Erythroblast (primary cell): Measurements from ENCODE around the gene RAP1GAP.

Source experiments
- GATA1 ChIP-seq: IDR thresholded peaks from 2 replicates; pipeline ENCODE4 v1.6.1; 2011; ENCODE audit warnings: low read depth, mild to moderate bottlenecking, control low read depth, low read length, moderate library complexity
- POLR2A ChIP-seq: IDR thresholded peaks from 2 replicates; pipeline ENCODE4 v1.6.1; 2011; ENCODE audit warnings: mild to moderate bottlenecking, low read length

DNA sequence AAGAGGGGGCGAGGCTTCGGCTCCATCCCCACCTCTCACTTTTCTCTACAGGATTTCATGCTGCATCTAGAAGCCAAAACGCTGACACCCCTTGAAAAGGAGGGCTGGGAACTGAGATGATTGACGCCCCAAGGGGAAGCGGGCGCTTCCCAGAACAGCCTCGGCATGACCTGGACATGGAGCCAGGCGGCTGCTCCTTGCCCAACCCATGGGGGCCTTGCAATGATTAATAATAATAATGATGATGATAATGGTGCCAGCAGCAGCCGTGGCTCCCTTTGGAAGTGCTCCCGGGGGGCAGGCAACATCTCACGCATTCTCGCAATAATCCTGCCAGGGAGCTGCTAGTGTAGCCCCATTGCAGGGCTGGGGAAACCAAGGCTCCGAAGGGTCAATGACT, 78.2 kb downstream of the RAP1GAP start:
- TF ChIP-seq POLR2A (no peak), GATA1 (no peak)
